ENCODE results near the gene RBX1. TPM values are rescaled to one million over a fixed set of nuclear protein-coding genes. Genes with fewer than 3 reads are reported as not detected.

RBX1 gene
- total RNA-seq, 1 donor from 2014 or later, result 58.5 TPM

DNA sequence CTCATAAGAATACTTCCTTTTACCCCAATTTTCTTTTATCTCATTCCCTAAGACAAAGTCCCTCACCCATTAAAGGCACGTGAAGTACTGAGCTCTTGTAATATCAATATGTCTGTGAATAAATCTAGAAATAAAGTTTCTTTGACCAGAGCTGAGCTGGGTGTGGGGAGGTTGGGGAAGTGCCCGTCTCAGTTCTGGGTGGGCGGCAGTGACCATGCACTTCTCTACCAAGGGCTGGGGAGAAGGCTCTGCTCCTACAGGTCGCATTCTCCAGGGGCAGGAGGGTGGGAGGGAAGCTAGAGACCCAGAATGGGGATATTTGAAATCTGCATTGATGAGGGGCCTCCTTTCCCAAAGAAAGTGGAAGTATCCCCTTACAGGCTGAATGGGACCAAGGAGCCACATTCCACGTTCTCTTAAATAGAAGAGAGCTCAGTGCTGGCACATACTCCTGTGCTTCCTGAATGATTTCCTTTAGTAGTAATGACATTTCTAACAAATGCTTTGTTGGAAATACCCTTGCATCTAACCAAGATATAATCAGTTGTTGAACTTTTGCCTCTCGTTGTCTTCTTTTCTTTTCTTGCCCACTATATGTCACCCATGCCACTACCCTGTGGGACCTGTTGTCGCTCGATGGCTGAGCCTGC, 16.1 kb downstream of the RBX1 start:
- TF ChIP-seq, protein P1, sequence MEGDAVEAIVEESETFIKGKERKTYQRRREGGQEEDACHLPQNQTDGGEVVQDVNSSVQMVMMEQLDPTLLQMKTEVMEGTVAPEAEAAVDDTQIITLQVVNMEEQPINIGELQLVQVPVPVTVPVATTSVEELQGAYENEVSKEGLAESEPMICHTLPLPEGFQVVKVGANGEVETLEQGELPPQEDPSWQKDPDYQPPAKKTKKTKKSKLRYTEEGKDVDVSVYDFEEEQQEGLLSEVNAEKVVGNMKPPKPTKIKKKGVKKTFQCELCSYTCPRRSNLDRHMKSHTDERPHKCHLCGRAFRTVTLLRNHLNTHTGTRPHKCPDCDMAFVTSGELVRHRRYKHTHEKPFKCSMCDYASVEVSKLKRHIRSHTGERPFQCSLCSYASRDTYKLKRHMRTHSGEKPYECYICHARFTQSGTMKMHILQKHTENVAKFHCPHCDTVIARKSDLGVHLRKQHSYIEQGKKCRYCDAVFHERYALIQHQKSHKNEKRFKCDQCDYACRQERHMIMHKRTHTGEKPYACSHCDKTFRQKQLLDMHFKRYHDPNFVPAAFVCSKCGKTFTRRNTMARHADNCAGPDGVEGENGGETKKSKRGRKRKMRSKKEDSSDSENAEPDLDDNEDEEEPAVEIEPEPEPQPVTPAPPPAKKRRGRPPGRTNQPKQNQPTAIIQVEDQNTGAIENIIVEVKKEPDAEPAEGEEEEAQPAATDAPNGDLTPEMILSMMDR (IDR thresholded peaks at IDR 0.05), result no peak
- Mint-ChIP-seq H3K4me3 (ENCODE audit: unreplicated experiment) (no peak overlapping the region), H3K27ac (ENCODE audit: unreplicated experiment) (no peak overlapping the region), H3K9me3 (ENCODE audit: unreplicated experiment) (no peaks in the 10 kb centered on the region), H3K27me3 (ENCODE audit: unreplicated experiment) (no peaks in the 10 kb centered on the region), H3K36me3 (ENCODE audit: unreplicated experiment) (peaks cover 32% of the 10 kb centered on the region), H3K4me1 (ENCODE audit: unreplicated experiment) (no peaks in the 10 kb centered on the region)
- DNase-seq (ENCODE audit: extremely low spot score, unreplicated experiment), result no peak

DNA sequence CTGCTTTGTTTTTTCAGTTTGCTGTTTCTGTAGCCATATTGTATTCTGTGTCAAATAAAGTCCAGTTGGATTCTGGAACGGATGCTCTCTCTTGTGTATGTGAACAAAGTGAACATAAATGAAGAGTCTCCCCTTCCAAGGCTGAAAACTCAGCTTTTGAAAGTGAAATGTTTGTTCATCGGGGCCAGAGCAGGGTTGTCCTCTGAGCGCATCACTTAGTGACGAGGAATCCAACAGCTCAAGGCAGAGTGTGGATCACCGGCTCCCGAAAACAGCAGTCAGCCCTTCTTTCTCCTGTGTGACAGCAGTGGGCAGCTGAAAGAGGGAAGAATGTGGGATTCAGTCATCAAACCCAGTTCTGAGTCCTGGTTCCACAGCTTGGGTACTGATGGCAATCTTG, 21.4 kb downstream of the RBX1 start:
- H3K27me3 Mint-ChIP-seq (ENCODE audit: unreplicated experiment), result no peaks in the 10 kb centered on the region
- H3K9me3 Mint-ChIP-seq (ENCODE audit: unreplicated experiment), result no peaks in the 10 kb centered on the region
- TF ChIP-seq, protein P1 (IDR thresholded peaks at IDR 0.05), result no peak
- peaks cover 3% of the 10 kb centered on the region for H3K4me1 Mint-ChIP-seq (ENCODE audit: unreplicated experiment)
- H3K27ac Mint-ChIP-seq (ENCODE audit: unreplicated experiment), result no peak overlapping the region
- no peak overlapping the region for H3K4me3 Mint-ChIP-seq (ENCODE audit: unreplicated experiment)
- no peak for DNase-seq (ENCODE audit: extremely low spot score, unreplicated experiment)
- H3K36me3 Mint-ChIP-seq (ENCODE audit: unreplicated experiment), result peaks cover 25% of the 10 kb centered on the region

DNA sequence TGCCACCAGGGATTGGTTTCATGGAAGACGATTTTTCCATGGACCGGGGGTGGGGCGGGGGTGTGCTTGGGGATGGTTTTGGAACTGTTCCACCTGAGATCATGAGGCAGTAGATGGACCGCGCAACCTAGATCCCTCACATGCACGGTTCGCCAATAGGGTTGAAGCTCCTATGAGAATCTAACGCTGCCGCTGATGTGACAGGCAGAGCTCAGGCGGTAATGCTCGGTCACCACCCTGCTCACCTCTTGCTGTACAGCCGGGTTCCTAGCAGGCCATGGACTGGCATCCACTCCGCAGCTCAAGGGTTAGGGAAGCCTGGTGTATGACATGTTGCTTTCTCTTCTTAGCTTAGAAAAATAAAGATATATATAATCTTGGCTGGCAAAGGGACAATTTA, 22.0 kb downstream of the RBX1 start:
- peaks cover 3% of the 10 kb centered on the region for H3K4me1 Mint-ChIP-seq (ENCODE audit: unreplicated experiment)
- DNase-seq (ENCODE audit: extremely low spot score, unreplicated experiment), result no peak
- peaks cover 22% of the 10 kb centered on the region for H3K36me3 Mint-ChIP-seq (ENCODE audit: unreplicated experiment)
- H3K4me3 Mint-ChIP-seq (ENCODE audit: unreplicated experiment), result no peak overlapping the region
- no peaks in the 10 kb centered on the region for H3K9me3 Mint-ChIP-seq (ENCODE audit: unreplicated experiment)
- no peaks in the 10 kb centered on the region for H3K27me3 Mint-ChIP-seq (ENCODE audit: unreplicated experiment)
- TF ChIP-seq, protein P1 (IDR thresholded peaks at IDR 0.05), result no peak
- no peak overlapping the region for H3K27ac Mint-ChIP-seq (ENCODE audit: unreplicated experiment)

DNA sequence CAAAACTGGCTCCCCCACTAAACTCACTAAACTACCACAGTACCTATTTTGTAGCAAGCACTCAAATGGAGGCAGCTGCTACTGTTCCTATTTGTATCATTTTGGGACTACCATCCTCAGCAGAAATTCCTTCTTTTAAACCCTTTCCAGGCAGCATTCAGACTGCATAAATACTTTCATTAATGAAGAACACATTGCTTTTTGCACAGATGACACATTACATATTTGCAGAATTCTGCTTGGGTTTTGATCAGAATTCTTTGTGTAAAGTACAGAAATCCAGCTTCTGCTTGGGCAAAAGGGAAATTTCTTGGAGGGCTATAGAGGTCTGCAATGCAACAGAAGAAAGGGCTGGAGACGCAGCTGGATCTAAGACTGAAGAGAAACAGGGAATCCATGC, 24.2 kb downstream of the RBX1 start:
- H3K4me1 Mint-ChIP-seq (ENCODE audit: unreplicated experiment), result peaks cover 3% of the 10 kb centered on the region
- H3K27me3 Mint-ChIP-seq (ENCODE audit: unreplicated experiment), result no peaks in the 10 kb centered on the region
- no peak overlapping the region for H3K4me3 Mint-ChIP-seq (ENCODE audit: unreplicated experiment)
- no peak for DNase-seq (ENCODE audit: extremely low spot score, unreplicated experiment)
- TF ChIP-seq, protein P1 (IDR thresholded peaks at IDR 0.05), result no peak
- peaks cover 20% of the 10 kb centered on the region for H3K36me3 Mint-ChIP-seq (ENCODE audit: unreplicated experiment)
- no peak overlapping the region for H3K27ac Mint-ChIP-seq (ENCODE audit: unreplicated experiment)
- H3K9me3 Mint-ChIP-seq (ENCODE audit: unreplicated experiment), result no peaks in the 10 kb centered on the region

DNA sequence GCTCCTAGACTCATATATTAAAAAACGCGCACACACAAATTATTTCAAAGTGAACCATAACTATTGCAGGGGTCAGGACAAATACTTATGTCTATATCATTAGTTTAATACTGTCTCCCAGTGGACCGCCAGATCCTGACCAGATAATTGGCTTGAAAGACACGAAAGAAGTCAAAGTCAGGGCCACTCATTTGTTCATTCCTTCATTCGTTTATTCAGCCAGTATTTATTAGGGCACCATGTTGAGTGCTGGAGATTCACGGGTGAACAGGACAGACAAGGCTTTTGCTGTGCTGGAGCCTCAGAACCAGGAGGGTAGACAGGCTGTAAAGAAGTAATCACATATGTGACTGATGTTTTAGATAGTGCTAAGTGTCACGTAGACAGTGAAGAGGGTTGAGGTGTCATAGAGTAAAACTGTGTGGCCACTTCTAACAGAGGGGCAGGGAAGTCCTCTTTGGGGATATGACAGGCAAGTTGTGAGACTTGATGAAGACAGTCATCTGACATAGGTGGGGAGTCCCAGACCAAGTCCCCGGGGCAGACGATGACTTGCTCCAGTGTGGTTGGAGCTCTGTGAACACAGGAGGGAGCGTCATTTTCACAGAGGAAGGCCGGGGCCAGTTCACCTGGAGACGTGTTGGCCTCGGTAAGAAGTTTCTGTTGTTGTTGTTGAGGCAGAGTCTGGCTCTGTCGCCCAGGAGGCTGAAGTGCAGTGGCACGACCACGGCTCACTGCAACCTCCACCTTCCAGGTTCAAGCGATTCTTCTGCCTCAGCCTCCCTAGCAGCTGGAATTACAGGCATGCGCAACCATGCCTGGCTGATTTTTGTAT, 25.9 kb downstream of the RBX1 start:
- no peak overlapping the region for H3K4me3 Mint-ChIP-seq (ENCODE audit: unreplicated experiment)
- TF ChIP-seq, protein P1 (IDR thresholded peaks at IDR 0.05), result no peak
- DNase-seq (ENCODE audit: extremely low spot score, unreplicated experiment), result no peak
- peaks cover 15% of the 10 kb centered on the region for H3K36me3 Mint-ChIP-seq (ENCODE audit: unreplicated experiment)
- H3K27ac Mint-ChIP-seq (ENCODE audit: unreplicated experiment), result no peak overlapping the region
- H3K4me1 Mint-ChIP-seq (ENCODE audit: unreplicated experiment), result peaks cover 3% of the 10 kb centered on the region
- no peaks in the 10 kb centered on the region for H3K27me3 Mint-ChIP-seq (ENCODE audit: unreplicated experiment)
- H3K9me3 Mint-ChIP-seq (ENCODE audit: unreplicated experiment), result no peaks in the 10 kb centered on the region
